Hematopoietic multipotent progenitor cell treated with erythropoietin and hydrocortisone succinate and interleukin-3 and kit ligand, for 15 days (in vitro differentiated cells): ENCODE results near the gene PLA2G7.

ENCODE experiments used
- DNase-seq: peaks from one replicate; pipeline ENCODE4 v3.0.0-alpha.2; 2015; ENCODE audit warnings: low spot score

Gene PLA2G7

DNA sequence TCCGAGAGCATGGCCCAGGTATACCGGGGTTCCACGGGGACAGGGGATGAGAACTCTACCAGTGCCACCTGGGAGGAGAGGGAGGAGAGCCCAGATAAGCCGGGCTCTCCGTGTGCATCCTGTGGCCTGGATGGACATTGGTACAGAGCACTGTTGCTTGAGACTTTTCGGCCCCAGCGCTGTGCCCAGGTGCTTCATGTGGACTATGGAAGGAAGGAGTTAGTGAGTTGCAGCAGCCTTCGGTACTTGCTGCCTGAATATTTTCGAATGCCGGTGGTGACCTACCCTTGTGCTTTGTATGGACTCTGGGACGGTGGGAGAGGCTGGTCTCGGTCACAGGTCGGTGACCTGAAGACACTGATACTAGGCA lies 46.2 kb downstream of the PLA2G7 start:
- no peak for DNase-seq

DNA sequence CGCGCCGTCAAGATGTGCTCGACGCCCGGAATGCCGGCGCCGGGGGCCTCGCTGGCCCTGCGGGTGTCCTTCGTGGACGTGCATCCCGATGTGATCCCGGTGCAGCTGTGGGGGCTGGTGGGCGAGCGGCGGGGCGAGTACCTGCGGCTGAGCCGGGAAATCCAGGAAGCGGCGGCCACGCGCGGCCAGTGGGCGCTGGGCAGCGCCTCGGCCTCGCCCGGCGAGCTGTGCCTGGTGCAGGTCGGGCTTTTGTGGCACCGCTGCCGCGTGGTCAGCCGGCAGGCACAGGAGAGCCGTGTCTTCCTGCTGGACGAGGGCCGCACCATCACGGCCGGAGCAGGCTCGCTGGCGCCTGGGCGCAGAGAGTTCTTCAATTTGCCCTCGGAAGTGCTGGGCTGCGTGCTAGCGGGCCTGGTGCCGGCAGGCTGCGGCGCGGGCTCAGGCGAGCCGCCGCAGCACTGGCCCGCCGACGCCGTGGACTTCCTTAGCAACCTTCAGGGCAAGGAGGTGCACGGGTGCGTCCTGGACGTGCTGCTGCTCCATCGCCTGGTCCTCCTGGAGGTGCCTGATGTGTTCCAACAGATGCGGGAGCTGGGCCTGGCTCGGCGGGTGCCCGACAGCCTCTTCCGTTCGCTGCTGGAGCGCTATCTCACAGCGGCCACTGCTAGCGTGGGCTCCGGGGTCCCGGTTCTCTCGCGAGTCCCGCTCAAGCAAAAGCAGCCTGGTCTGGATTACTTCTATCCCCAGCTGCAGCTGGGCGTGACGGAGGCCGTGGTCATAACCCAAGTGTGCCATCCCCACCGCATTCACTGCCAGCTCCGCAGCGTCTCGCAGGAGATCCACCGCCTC lies 46.8 kb downstream of the PLA2G7 start:
- no peak for DNase-seq

DNA sequence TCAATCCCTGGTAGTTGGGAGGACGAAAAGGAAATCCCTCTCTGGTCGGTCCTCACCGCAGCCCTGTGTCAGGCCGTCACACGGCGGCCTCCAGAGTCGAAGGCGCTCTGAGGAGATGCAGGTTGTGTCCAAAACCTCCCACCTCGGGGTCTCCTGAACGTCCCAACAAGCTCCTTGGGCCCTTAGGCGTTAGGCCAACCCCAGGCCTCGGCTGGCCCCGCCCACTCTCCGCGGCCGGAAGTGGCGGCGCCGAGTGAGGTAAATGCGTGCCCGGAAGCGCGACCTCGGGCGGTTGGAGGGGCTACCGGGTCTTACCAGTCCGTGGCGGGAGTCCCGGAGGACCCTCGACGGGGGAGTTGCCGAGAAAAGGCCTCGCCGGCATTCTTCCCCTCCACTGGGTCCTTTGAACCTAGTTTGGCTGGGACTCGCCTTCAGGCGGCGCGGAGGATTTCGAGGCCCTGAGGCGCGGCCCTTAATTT lies 47.5 kb downstream of the PLA2G7 start, which contains the start of gene TDRD6:
TDRD6 (plus strand) TSS at position 267 of the 479 bp plus-strand sequence. CDS start 244 bp downstream, outside the sequence.
- DNase-seq, result no peak

DNA sequence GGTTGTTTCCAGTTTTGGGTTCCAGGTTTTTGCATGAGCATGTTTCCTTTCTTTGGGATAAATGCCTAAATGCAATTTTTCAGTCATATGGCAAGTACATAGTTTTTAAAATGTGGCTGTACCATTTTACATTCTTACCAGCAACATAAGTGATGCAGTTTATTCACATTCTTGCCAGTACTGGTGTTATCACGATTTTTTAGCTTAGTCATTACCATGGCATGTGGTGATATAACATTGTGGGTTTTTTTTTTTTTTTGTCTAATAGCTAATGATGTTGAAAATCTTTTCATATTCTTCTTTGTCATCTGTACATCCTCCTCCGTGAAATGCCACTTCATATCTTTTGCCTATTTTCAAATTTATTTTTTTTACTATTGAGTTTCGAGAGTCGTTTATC lies 50.4 kb downstream of the PLA2G7 start:
- DNase-seq, result no peak

DNA sequence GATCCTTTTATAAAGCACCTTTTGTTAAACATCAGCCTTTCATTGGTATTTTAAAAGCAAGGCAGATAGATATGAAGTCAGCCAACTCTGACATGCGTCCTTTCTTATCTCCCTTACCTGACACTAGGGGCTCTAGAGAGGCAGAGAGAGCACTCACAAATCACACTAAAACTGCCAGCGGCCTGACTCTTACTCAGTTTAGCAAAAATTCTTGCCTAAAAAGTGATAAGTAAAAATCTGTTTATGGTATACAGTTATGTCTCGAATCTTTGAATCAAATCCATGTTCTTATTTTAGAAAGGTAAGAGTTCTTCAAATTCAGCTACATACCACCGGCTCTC lies 57.9 kb downstream of the PLA2G7 start:
- DNase-seq, result no peak

DNA sequence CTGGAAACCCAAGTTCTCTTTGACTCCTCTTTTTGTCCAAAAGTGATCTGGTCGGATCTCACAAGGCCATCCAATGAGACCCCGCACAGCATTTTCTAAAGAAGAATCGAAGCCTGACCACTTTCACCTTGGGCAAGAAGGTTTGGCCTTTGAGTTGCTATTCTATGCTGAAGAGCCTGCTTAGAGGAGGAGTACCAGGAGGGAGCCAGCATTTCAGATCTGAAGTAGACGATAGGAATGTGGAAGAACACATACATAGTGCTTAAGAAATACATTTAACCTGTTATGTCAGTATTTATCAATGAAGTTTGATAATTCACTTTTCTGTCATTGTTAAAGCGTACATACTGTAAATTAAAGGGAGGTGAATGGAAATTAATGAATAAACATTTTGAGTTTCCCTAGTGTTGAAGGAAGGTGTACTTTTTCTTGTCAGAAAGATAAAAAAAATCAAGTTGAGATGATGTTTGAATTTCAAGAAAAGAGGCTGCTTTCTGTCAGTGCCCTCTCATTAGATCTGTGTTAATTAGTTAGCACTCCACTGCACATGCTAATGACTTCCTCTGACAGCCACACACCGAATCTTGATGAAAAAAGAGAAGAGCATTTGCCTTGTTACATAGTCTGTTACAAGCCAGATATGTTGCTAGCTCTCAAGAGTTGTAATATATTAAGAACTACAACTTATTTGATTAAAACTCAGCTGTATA lies 58.4 kb downstream of the PLA2G7 start:
- DNase-seq, result no peak

DNA sequence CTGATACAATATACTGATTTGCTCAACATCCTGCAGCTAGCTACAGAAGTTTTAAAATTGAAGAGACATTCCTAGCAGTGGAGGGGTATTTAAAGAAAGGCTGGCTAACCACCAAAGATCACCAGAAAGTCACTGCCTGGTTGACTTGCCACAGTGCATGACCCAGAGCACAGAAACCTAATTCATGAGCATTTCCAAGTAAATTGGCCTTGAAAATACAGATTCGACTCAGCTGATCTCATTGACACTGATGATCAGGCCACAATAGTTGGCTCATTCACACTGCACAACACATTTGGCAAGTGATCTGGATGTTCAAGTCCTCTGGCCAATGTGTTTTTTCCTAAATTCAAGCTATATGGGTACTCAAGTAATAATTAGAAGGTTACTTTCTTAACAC lies 60.8 kb downstream of the PLA2G7 start:
- DNase-seq, result no peak

DNA sequence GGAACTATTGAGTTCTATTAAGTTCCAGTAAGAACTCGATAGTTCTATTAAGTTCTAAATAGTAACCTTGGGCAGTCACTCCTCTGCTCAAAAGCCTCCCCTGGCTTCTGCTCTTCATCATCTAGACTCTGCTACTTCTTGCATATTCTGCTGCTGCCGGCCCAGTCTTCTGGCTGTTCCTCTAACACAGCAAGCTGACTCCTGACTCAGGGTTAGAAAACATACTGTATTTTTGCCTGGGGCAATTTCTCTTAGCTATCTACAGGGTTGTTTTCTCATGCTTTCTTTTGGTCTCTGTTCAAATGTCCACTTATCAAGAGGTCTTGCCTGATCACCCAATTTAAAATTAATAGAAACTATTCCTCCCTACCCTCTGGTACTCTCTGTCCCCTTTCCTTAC lies 67.8 kb downstream of the PLA2G7 start:
- no peak for DNase-seq

DNA sequence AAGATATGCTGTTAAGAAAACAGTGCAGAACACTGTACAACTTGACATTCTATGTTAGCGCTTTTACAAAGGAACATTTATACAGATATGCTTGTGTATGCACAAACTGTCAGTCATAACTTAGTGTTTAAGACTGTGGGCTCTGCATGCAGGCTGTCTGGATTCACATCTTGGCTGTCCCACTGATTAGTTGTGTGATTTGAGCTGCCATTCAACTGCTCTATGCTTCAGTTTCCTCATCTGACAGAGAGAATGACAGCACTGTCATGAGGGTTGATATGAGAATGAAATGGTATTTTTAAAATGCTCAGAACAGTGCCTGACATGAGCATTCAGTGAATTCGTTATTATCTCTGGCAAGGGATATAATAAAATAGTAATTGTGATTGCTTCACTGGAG lies 73.7 kb downstream of the PLA2G7 start:
- no peak for DNase-seq

DNA sequence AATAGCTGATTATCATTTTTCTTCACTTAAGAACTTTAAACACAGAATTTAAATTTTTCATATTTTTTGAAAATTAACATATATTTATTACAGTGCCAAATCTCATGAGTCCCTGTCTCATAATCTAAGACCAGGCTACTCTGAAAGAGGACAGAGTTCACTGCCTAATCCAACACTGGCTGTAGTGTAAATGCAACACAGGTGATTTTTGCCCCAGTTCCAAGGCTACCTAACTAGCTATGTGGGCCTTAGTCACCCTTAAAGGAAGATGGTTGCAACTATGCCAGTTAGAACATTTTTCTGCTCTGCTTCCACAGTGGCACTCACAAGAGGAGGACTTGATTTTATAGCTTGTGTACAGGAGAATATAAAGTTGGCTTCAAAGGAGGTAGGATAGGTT lies 77.5 kb downstream of the PLA2G7 start:
- no peak for DNase-seq

DNA sequence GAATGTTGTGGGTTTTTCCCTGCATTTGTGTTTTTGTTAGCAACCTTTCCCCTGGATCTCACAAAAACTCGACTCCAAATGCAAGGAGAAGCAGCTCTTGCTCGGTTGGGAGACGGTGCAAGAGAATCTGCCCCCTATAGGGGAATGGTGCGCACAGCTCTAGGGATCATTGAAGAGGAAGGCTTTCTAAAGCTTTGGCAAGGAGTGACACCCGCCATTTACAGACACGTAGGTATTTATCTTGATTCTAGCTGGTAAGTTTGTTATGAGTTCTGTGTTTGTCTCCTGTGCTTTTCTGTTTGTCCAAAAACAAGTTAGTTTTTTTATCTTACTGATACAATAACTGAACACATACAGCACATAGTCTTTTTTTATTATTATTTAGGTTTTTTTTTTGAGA lies 79.4 kb downstream of the PLA2G7 start:
- no peak for DNase-seq
